ENCODE data around the gene UCKL1.

- TF ChIP-seq, protein P1, sequence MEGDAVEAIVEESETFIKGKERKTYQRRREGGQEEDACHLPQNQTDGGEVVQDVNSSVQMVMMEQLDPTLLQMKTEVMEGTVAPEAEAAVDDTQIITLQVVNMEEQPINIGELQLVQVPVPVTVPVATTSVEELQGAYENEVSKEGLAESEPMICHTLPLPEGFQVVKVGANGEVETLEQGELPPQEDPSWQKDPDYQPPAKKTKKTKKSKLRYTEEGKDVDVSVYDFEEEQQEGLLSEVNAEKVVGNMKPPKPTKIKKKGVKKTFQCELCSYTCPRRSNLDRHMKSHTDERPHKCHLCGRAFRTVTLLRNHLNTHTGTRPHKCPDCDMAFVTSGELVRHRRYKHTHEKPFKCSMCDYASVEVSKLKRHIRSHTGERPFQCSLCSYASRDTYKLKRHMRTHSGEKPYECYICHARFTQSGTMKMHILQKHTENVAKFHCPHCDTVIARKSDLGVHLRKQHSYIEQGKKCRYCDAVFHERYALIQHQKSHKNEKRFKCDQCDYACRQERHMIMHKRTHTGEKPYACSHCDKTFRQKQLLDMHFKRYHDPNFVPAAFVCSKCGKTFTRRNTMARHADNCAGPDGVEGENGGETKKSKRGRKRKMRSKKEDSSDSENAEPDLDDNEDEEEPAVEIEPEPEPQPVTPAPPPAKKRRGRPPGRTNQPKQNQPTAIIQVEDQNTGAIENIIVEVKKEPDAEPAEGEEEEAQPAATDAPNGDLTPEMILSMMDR (IDR thresholded peaks at IDR 0.05; ENCODE audit: insufficient read depth, low read length): no peak
- TF ChIP-seq GABPA (IDR thresholded peaks at IDR 0.05; ENCODE audit: low read depth): no peak
- no peak for TF ChIP-seq POLR2AphosphoS5 (IDR thresholded peaks at IDR 0.05; ENCODE audit: low read depth)
- TF ChIP-seq REST (IDR thresholded peaks at IDR 0.05; ENCODE audit: insufficient replicate concordance, low read depth): no peak
Observed at GRCh38 chr20:63917811-63918210, 38.4 kb downstream of the UCKL1 start.
